Thyroid gland (tissue), 4 donors: ENCODE data around the gene CNTN5. TPM values are rescaled to one million over a fixed set of nuclear protein-coding genes. Genes with fewer than 3 reads are reported as not detected.

Source experiments
- DNase-seq, 2 donors: peaks; one replicate each; pipeline ENCODE4 v3.0.0-alpha.2; 2019
- H3K27ac ChIP-seq, 3 donors: fragments of 200-600 bp; sonication (generic); 1 replicate in 2 of 3; 2 replicates in 1 of 3; pipeline ENCODE4 v1.5.1; 2016 to 2019; ENCODE audit warnings: mild to moderate bottlenecking in 1 of 3, moderate library complexity in 1 of 3
- H3K27me3 ChIP-seq: fragments of 200-600 bp; sonication (generic); one replicate; pipeline ENCODE4 v1.5.1; 2019
- H3K36me3 ChIP-seq, 2 donors: fragments of 200-600 bp; sonication (generic); one replicate each; pipeline ENCODE4 v1.5.1; 2016 to 2019
- H3K4me1 ChIP-seq, 2 donors: fragments of 200-600 bp; sonication (generic); one replicate each; pipeline ENCODE4 v1.5.1; 2017 to 2019
- H3K4me3 ChIP-seq, 3 donors: fragments of 200-600 bp; sonication (generic); replicated peaks in 1 of 3; 1 replicate in 2 of 3; 2 replicates in 1 of 3; pipeline ENCODE4 v1.5.1; 2016; ENCODE audit warnings: mild to moderate bottlenecking in 1 of 3
- H3K9me3 ChIP-seq: fragments of 200-600 bp; sonication (generic); one replicate; pipeline ENCODE4 v1.5.1; 2017
- CTCF ChIP-seq, 6 experiments: fragments of 200-600 bp in 3 of 6; fragments of 450-650 bp in 3 of 6; sonication (generic) in 3 of 6; IDR thresholded peaks; one replicate each; pipeline ENCODE4 v1.5.1; 2016 to 2019; ENCODE audit warnings: antibody characterized with exemption in 6 of 6, mild to moderate bottlenecking in 2 of 6, inconsistent platforms in 1 of 6, moderate library complexity in 1 of 6
- POLR2A ChIP-seq, 2 donors: fragments of 450-650 bp; IDR thresholded peaks; one replicate each; pipeline ENCODE4 v1.6.1; 2017; ENCODE audit warnings: antibody characterized with exemption in 2 of 2, mild to moderate bottlenecking in 2 of 2, moderate library complexity in 1 of 2
- WGBS, 2 donors: methylation state at CpG; one replicate each; pipeline ENCODE4 v1.1.5; 2017; 5-methylcytosine and 5-hydroxymethylcytosine counted together
- intact Hi-C: fragments of 100-400 bp; cut with DNase I; formaldehyde crosslinking; loops from one replicate; pipeline ENCODE4 v1.15.1; 2023
- total RNA-seq, 4 donors: library from RNA; depleted of rRNA; stranded (reverse); fragments of >200 nt; gene quantifications; one replicate each; pipeline ENCODE4 v1.2.3, GENCODE V29; 2016

The CNTN5 gene
- total RNA-seq, 4 donors from 2014 or later: 1.9 to 14.3 (median 12.0) TPM

GRCh38 chr11:100329352-100329751 lies 1308.6 kb downstream of the CNTN5 start:
- H3K27ac ChIP-seq: no peak overlapping the region
- H3K9me3 ChIP-seq: no peaks in the 10 kb centered on the region
- H3K36me3 ChIP-seq: no peaks in the 10 kb centered on the region
- H3K27me3 ChIP-seq: no peaks in the 10 kb centered on the region
- intact Hi-C loops: no loop called here
- no peak overlapping the region for H3K4me3 ChIP-seq
- TF ChIP-seq CTCF (IDR thresholded peaks at IDR 0.05) (no peak), POLR2A (IDR thresholded peaks at IDR 0.05) (no peak)
- no peak for DNase-seq
- H3K4me1 ChIP-seq: no peaks in the 10 kb centered on the region

- no peak overlapping the region for H3K27ac ChIP-seq
- DNase-seq: no peak
- WGBS, 2 donors: 82 to 97% methylated on average over 4 of the region's 4 CpGs
- H3K9me3 ChIP-seq: no peaks in the 10 kb centered on the region
- intact Hi-C loops: no loop called here
- H3K36me3 ChIP-seq: no peaks in the 10 kb centered on the region
- H3K27me3 ChIP-seq: no peaks in the 10 kb centered on the region
- peaks cover 5 to 8% of the 10 kb centered on the region in 2 donors for H3K4me1 ChIP-seq
- H3K4me3 ChIP-seq: no peak overlapping the region
- no peak for TF ChIP-seq POLR2A (IDR thresholded peaks at IDR 0.05)
- TF ChIP-seq CTCF (IDR thresholded peaks at IDR 0.05): no peak
Measured at GRCh38 chr11:100336873-100337272, 1316.1 kb downstream of the CNTN5 start.

- H3K27ac ChIP-seq: no peak overlapping the region
- WGBS, 2 donors: 94 to 95% methylated on average over 6 of the region's 6 CpGs
- H3K9me3 ChIP-seq: no peaks in the 10 kb centered on the region
- H3K4me1 ChIP-seq: peaks cover 5 to 8% of the 10 kb centered on the region in 2 donors
- intact Hi-C loops: no loop called here
- H3K4me3 ChIP-seq: no peak overlapping the region
- no peak for DNase-seq
- no peaks in the 10 kb centered on the region for H3K36me3 ChIP-seq
- H3K27me3 ChIP-seq: no peaks in the 10 kb centered on the region
- TF ChIP-seq CTCF (IDR thresholded peaks at IDR 0.05) (no peak), POLR2A (IDR thresholded peaks at IDR 0.05) (no peak)
Measured at GRCh38 chr11:100338144-100338840, 1317.5 kb downstream of the CNTN5 start.

- Histone ChIP-seq H3K4me1 (peaks cover 5 to 8% of the 10 kb centered on the region in 2 donors), H3K4me3 (peak overlapping the region in 1 of 3 donors; percentile 15), H3K36me3 (no peaks in the 10 kb centered on the region), H3K27me3 (no peaks in the 10 kb centered on the region), H3K9me3 (no peaks in the 10 kb centered on the region), H3K27ac (peak overlapping the region; percentile 48 to 61 (median 56))
- TF ChIP-seq CTCF (IDR thresholded peaks at IDR 0.05) (no peak), POLR2A (IDR thresholded peaks at IDR 0.05) (no peak)
- DNase-seq: peak; percentile 41 to 54
- intact Hi-C loops: no loop called here
- WGBS, 2 donors: 27 to 29% methylated on average over 9 of the region's 9 CpGs
Measured at GRCh38 chr11:100340466-100341319, 1319.9 kb downstream of the CNTN5 start.

GRCh38 chr11:100353083-100353482 lies 1332.3 kb downstream of the CNTN5 start:
- no peak overlapping the region for H3K27ac ChIP-seq
- no peak overlapping the region for H3K4me3 ChIP-seq
- no peak for TF ChIP-seq CTCF (IDR thresholded peaks at IDR 0.05)
- no peak for TF ChIP-seq POLR2A (IDR thresholded peaks at IDR 0.05)
- no peaks in the 10 kb centered on the region for H3K4me1 ChIP-seq
- DNase-seq: no peak
- H3K27me3 ChIP-seq: no peaks in the 10 kb centered on the region
- H3K9me3 ChIP-seq: no peaks in the 10 kb centered on the region
- no peaks in the 10 kb centered on the region for H3K36me3 ChIP-seq
- intact Hi-C loops: no loop called here
